ENCODE data around the gene EVA1C.

- TF ChIP-seq POLR2A (IDR thresholded peaks at IDR 0.05; ENCODE audit: low read depth, low read length) (no peak), TAF1 (IDR thresholded peaks at IDR 0.05; ENCODE audit: low read depth, low read length) (no peak), POLR2AphosphoS5 (IDR thresholded peaks at IDR 0.05; ENCODE audit: low read depth, low read length) (no peak), SPI1 (IDR thresholded peaks at IDR 0.05; ENCODE audit: low read depth, low read length) (no peak)
Measured at GRCh38 chr21:32543975-32544374, 131.5 kb downstream of the EVA1C start.
